ENCODE measurements around the gene NEK6. TPM values are rescaled to one million over a fixed set of nuclear protein-coding genes. Genes with fewer than 3 reads are reported as not detected.
"Not testable (repeated sequence)": the region's sequence is repeated elsewhere in the genome, so short reads cannot be mapped to it uniquely, and the experiment has no call there.

Gene NEK6
- total and polyA plus RNA-seq, 2 of the 8 experiments (the other 6 are each of a cell fraction or from before 2014, with no cell fraction given): 17.7 to 19.7 TPM

GRCh38 chr9:124242331-124243194 lies 15.2 kb upstream of the NEK6 start (continued):
- TF ChIP-seq RAD21 (IDR thresholded peaks at IDR 0.05 in 1 of 2, conservative IDR thresholded peaks at IDR 0.05 in 1 of 2; ENCODE audit: low read depth in 2 of 2, low read length in 2 of 2) (0 out of 4 replicates have a peak, but pooled peaks of 1 of the 2 experiments have one; percentile 11), NRF1 (IDR thresholded peaks at IDR 0.05; ENCODE audit: low read depth, low read length) (no peak)

DNA sequence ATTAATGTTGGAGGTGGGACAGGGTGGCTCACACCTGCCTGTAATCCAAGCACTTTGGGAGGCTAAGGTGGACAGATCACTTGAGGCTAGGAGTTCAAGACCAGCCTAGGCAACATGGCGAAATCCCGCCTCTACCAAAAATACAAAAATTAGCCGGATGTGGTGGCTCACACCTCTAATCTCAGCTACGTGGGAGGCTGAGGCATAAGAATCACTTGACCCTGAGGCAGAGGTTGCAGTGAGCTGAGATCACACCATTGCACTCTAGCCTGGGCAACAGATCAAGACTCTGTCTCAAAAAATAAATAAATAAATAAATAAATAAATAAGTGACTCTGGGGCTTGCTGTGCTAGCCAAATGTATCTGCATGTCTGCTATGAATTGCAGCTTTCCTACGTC lies 10.4 kb upstream of the NEK6 start:
- H4K20me1 ChIP-seq (replicated peaks in 1 of 2; ENCODE audit: control insufficient read depth in 1 of 2, insufficient read depth in 2 of 2, low read length in 2 of 2); H3K36me3 ChIP-seq (ENCODE audit: control insufficient read depth in 2 of 4, insufficient read depth in 4 of 4, low read length in 3 of 4); H3K18ac ChIP-seq (ENCODE audit: extremely low read depth, low read length); H4K8ac ChIP-seq (ENCODE audit: extremely low read depth, insufficient read depth, low read length); H2BK12ac ChIP-seq (ENCODE audit: low read depth, low read length); POLR2A ChIA-PET (ENCODE audit: partially characterized antibody); H3K4me3 ChIP-seq (ENCODE audit: extremely low read depth in 1 of 4, insufficient read depth in 2 of 4, low read depth in 3 of 4, low read length in 4 of 4); H3K9me3 ChIP-seq (ENCODE audit: insufficient read depth in 2 of 2, low read depth in 1 of 2, low read length in 1 of 2); H3K79me2 ChIP-seq (ENCODE audit: control insufficient read depth in 1 of 2, insufficient read depth in 2 of 2, low read length in 2 of 2); H3K56ac ChIP-seq (replicated peaks; ENCODE audit: insufficient read length, low read depth, low read length); DNase-seq (ENCODE audit: low read depth in 1 of 2, low spot score in 2 of 2); H2AFZ ChIP-seq (ENCODE audit: low read length); H2AK5ac ChIP-seq (ENCODE audit: low read depth, low read length); H2BK5ac ChIP-seq (ENCODE audit: low read depth, low read length); FAIRE-seq; H4K5ac ChIP-seq (ENCODE audit: insufficient read length, low read depth, low read length); H4K91ac ChIP-seq (replicated peaks; ENCODE audit: insufficient read length, low read length); H3K79me1 ChIP-seq (ENCODE audit: low read depth, low read length); H3K9ac ChIP-seq (replicated peaks in 1 of 4; ENCODE audit: extremely low read depth in 1 of 4, low read depth in 3 of 4, low read length in 3 of 4); H2BK20ac ChIP-seq (ENCODE audit: low read length); H3K27me3 ChIP-seq (replicated peaks in 1 of 4; ENCODE audit: control insufficient read depth in 3 of 4, extremely low read depth in 1 of 4, insufficient read depth in 3 of 4, low read length in 3 of 4); H3K23me2 ChIP-seq (ENCODE audit: low read depth, low read length); H3K23ac ChIP-seq (ENCODE audit: insufficient read length); H2BK120ac ChIP-seq (replicated peaks; ENCODE audit: low read depth, low read length); H3K4ac ChIP-seq (replicated peaks; ENCODE audit: insufficient read length, low read depth, low read length); H3K14ac ChIP-seq (ENCODE audit: insufficient read length); H3K27ac ChIP-seq (ENCODE audit: low read depth, low read length); H3K4me2 ChIP-seq (ENCODE audit: insufficient read depth in 1 of 2, low read depth in 2 of 2, low read length in 2 of 2); H2BK15ac ChIP-seq (ENCODE audit: low read length): not testable (repeated sequence)
- CTCF ChIA-PET (ENCODE audit: partially characterized antibody): interaction anchor here (1.3 to 1.7 kb wide), 2 partner anchors 30 to 121 kb away, joined by 3 to 6 read pairs; no protein-coding TSS in a partner anchor
- 87% methylated on average over 5 of the region's 5 CpGs; no CpG with 5 or more reads in 1 of the 2 experiments for WGBS, 2 experiments (ENCODE audit: extremely low coverage in 1 of 2, insufficient coverage in 1 of 2, insufficient read length in 1 of 2, insufficient replicate concordance in 2 of 2, low coverage in 1 of 2, low lambda C conversion rate in 2 of 2, missing lambda C conversion rate in 1 of 2)
- peaks cover 0 to 12% (median 6%) of the 10 kb centered on the region in 4 experiments for H3K4me1 ChIP-seq (replicated peaks in 1 of 4; ENCODE audit: control insufficient read depth in 3 of 4, insufficient read depth in 4 of 4, low read length in 3 of 4)

Measured in H1 (cell line).